HUES6 (cell line): ENCODE results near the gene SGTA.
"Not testable (repeated sequence)": the region's sequence is repeated elsewhere in the genome, so short reads cannot be mapped to it uniquely, and the experiment has no call there.

Experiments used
- H3K27ac ChIP-seq: 2 replicates; pipeline ENCODE4 v1.7.0; 2013; ENCODE audit warnings: low read depth, mild to moderate bottlenecking, low read length, inconsistent platforms
- H3K27me3 ChIP-seq: 2 replicates; pipeline ENCODE4 v1.6.1; 2013; ENCODE audit warnings: low read length; ENCODE audit not compliant: control insufficient read depth, insufficient read depth
- H3K36me3 ChIP-seq: 2 replicates; pipeline ENCODE4 v1.6.1; 2013; ENCODE audit warnings: low read length; ENCODE audit not compliant: control insufficient read depth, insufficient read depth
- H3K4me1 ChIP-seq: 2 replicates; pipeline ENCODE4 v1.6.1; 2013; ENCODE audit warnings: low read length; ENCODE audit not compliant: control insufficient read depth, insufficient read depth
- H3K4me3 ChIP-seq: 2 replicates; pipeline ENCODE4 v1.5.1; 2013; ENCODE audit warnings: low read depth, low read length
- H3K9ac ChIP-seq: one replicate; pipeline ENCODE4 v1.6.1; 2013; ENCODE audit warnings: mild to moderate bottlenecking, low read length
- H3K9me3 ChIP-seq: 2 replicates; pipeline ENCODE4 v1.6.1; 2013; ENCODE audit warnings: low read depth, low read length; ENCODE audit not compliant: control insufficient read depth, insufficient read depth

The SGTA gene

DNA sequence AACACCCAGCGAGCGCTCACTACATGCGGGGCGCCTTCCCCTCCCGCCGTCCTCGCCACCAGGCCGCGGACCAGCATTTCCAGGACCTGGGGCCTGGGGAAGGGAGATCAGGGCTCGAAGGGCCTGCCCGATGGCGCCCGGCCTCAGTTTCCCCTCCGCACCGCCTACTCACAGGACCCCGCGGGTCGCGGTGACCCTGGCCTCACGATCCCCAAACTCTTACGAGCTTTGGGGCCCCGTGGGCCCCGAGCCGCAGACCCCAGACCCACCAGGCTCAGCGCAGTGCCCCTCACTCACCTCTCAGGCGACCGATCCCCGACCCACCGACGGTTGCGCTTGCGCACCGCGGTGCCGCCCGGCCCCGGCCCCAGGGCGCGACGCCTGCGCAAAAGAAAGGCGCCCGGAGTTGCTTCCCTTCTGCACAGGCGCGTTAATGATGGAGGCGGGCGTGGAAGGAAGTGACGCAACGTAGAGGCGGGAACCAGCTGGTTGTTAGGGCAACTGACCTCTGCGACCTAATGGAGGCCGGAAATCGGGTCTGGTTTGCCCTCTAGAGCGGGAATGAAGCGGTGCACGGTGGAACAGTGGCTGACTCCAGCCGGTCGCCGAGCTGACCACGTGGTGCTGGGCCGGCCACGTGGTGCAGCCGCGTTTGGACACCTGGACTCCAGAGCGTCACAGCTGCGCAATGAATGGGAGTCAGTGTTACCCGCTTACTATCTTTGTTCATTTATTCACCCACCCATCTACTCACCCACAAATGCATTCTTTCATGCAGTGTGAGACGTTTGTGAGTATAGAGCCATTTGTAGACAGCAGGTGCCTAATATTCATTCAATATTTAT is at the start of gene SGTA:
Gene SGTA (minus strand): TSS at position 338 of the 845 bp plus-strand sequence. CDS start 14,205 bp downstream, outside the sequence.
- H3K9me3 ChIP-seq, result no peaks in the 10 kb centered on the region
- H3K4me1 ChIP-seq, result peaks cover 12% of the 10 kb centered on the region
- peaks cover 13% of the 10 kb centered on the region for H3K36me3 ChIP-seq
- H3K27me3 ChIP-seq, result no peaks in the 10 kb centered on the region
- peak within 1 kb of the TSS; percentile 93 for H3K9ac ChIP-seq
- H3K4me3 ChIP-seq, result peak within 1 kb of the TSS; percentile 89
- H3K27ac ChIP-seq, result peak within 1 kb of the TSS; percentile 76

DNA sequence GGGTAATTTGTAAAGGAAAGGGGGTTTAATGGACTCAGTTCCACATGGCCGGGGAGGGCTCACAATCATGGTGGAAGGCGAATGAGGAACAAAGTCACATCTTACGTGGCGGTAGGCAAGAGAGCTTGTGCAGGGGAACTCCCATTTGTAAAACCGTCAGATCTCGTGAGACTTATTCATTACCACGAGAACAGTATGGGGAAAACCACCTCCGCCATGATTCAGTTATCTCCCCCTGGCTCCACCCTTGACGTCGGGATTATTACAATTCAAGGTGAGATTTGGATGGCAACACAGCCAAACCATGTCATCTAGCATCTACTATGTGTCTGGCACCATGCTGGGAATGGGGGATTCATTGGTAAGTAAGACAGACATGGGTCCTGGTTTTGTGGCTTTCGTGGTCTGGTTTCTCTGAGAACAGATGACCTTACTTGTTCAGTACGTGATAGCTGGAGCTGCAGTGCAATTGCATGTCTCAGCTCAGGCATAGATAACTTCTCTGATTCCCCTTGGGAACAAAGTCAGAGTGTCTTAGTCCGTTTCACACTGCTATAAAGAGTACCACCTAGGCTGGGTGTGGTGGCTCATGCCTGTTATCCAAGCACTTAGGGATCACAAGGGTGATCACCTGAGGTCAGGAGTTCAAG is 44.9 kb upstream of the SGTA start:
- peaks cover 23% of the 10 kb centered on the region for H3K36me3 ChIP-seq
- no peaks in the 10 kb centered on the region for H3K4me1 ChIP-seq
- peaks cover 52% of the 10 kb centered on the region for H3K9me3 ChIP-seq
- H3K27me3 ChIP-seq, result no peaks in the 10 kb centered on the region
- no peak overlapping the region for H3K27ac ChIP-seq
- no peak overlapping the region for H3K4me3 ChIP-seq
- no peak overlapping the region for H3K9ac ChIP-seq

GRCh38 chr19:2827022-2827421 is 43.9 kb upstream of the SGTA start:
- no peak overlapping the region for H3K27ac ChIP-seq
- no peak overlapping the region for H3K9ac ChIP-seq
- no peak overlapping the region for H3K4me3 ChIP-seq
- no peaks in the 10 kb centered on the region for H3K4me1 ChIP-seq
- no peaks in the 10 kb centered on the region for H3K27me3 ChIP-seq
- peaks cover 16% of the 10 kb centered on the region; the same call in 1 of the 2 replicates for H3K36me3 ChIP-seq
- H3K9me3 ChIP-seq, result peaks cover 43% of the 10 kb centered on the region

DNA sequence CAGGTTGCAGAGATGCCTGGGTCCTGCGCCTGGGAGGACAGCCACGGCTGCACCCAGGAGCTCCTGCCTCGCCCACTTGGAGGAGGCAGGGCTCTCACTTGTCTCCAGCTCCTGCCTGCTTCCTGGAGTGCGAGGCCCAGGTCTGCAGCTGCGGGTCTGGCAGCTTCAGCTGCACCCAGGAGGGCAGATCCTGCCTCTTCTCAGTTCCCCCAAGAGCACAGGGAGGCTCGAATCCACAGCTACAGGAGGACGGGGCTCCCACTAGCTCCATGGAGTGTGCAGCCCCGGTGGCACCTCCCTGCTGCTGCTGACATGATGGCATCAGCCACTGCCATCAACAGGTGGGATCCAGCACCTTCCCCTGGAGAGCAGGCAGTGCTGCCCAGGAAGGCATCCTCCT is 41.1 kb upstream of the SGTA start:
- H3K4me1 ChIP-seq, result no peaks in the 10 kb centered on the region
- no peak overlapping the region for H3K4me3 ChIP-seq
- H3K27ac ChIP-seq, result no peak overlapping the region
- no peak overlapping the region for H3K9ac ChIP-seq
- peaks cover 27% of the 10 kb centered on the region for H3K9me3 ChIP-seq
- peaks cover 13% of the 10 kb centered on the region; the same call in 1 of the 2 replicates for H3K36me3 ChIP-seq
- no peaks in the 10 kb centered on the region for H3K27me3 ChIP-seq

- no peak overlapping the region for H3K9ac ChIP-seq
- peaks cover 13% of the 10 kb centered on the region; the same call in 1 of the 2 replicates for H3K36me3 ChIP-seq
- no peak overlapping the region for H3K27ac ChIP-seq
- H3K4me3 ChIP-seq, result no peak overlapping the region
- H3K9me3 ChIP-seq, result peaks cover 23% of the 10 kb centered on the region
- no peaks in the 10 kb centered on the region for H3K27me3 ChIP-seq
- no peaks in the 10 kb centered on the region for H3K4me1 ChIP-seq
Measured at GRCh38 chr19:2823646-2824045, 40.6 kb upstream of the SGTA start.

GRCh38 chr19:2822846-2823245 is 39.8 kb upstream of the SGTA start:
- Histone ChIP-seq H3K9ac (no peak overlapping the region), H3K9me3 (peaks cover 15% of the 10 kb centered on the region), H3K36me3 (peaks cover 10% of the 10 kb centered on the region; the same call in 1 of the 2 replicates), H3K27me3 (no peaks in the 10 kb centered on the region), H3K27ac (no peak overlapping the region), H3K4me1 (no peaks in the 10 kb centered on the region), H3K4me3 (no peak overlapping the region)

DNA sequence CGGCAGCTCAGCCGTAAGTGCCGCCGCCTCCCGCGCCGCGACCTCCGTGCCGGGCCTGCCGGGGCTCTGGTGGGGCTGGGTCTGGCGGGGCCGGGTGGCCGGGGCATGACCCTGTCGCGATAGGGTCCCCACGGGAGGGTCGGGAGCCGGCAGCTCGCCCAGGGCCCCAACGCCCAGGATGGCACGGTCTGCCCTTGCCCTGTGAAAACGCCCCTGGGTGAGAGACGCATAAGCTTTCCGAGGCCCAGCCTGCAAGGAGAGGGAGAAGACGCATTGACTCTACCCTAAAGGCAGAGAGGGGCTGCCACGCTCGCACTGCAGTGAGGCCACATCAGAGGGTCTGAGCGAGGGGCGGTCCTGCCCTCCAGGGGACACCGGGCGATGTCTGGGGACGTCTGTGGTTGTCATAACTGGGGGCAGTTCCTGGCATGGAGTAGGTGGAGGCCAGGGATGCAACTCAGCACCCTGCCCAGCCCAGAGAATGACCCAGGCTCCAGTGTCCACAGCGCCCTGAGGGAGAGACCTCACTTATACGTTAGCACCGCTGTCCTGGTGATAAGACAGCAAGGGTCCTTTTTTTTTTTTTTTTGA is 37.1 kb upstream of the SGTA start:
- Histone ChIP-seq H3K36me3 (peaks cover 7% of the 10 kb centered on the region; the same call in 1 of the 2 replicates), H3K27me3 (no peaks in the 10 kb centered on the region), H3K27ac (no peak overlapping the region)

GRCh38 chr19:2819540-2820111 is 36.6 kb upstream of the SGTA start, which contains the start of gene ZNF554:
Gene ZNF554 (plus strand): TSS chr19:2819868. CDS start chr19:2820072, 204 bp downstream.
- no peak within 1 kb of the TSS for H3K27ac ChIP-seq
- peaks cover 13% of the 10 kb centered on the region for H3K36me3 ChIP-seq
- peak within 1 kb of the TSS; percentile 74 for H3K4me3 ChIP-seq
- peak within 1 kb of the TSS; percentile 49 for H3K9ac ChIP-seq
- H3K9me3 ChIP-seq, result no peaks in the 10 kb centered on the region
- H3K27me3 ChIP-seq, result no peaks in the 10 kb centered on the region
- no peaks in the 10 kb centered on the region for H3K4me1 ChIP-seq

More for the DNA sequence above, 37.1 kb upstream of the SGTA start:
- H3K4me3 ChIP-seq, result peak overlapping the region; percentile 74
- no peaks in the 10 kb centered on the region for H3K9me3 ChIP-seq
- peak overlapping the region; percentile 49 for H3K9ac ChIP-seq
- no peaks in the 10 kb centered on the region for H3K4me1 ChIP-seq

DNA sequence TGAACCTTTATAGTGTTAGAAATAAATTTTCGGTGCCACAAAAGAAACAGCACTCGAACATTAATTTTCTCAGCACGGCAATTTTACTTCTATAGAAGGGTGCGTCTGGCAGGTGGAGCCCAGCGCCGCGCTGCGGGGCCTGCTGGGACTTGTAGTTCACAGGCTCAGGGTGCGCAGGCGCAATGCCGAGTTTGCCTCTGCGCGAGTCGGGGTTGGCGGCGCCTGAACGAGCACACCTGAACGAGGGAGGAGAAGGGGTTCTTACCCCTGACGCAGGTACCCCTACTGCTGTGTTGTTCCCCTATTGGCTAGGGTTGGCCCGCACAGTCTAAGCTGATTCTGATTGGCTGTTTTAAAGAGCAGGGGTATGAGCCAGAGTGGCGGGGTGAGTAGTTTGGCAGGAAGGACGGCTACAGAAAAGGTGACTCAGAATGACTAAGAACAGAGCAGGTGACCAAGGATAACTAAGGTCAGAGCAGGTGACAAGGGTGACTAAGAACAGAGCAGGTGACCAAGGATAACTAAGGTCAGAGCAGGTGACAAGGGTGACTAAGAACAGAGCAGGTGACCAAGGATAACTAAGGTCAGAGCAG is 34.3 kb upstream of the SGTA start:
- not testable (repeated sequence) for H3K4me3 ChIP-seq, H3K27me3 ChIP-seq, H3K9me3 ChIP-seq, H3K4me1 ChIP-seq, H3K27ac ChIP-seq, H3K9ac ChIP-seq
- peaks cover 31% of the 10 kb centered on the region for H3K36me3 ChIP-seq

- Histone ChIP-seq H3K4me3 (no peak overlapping the region), H3K27ac (no peak overlapping the region), H3K9ac (no peak overlapping the region), H3K27me3 (no peaks in the 10 kb centered on the region), H3K4me1 (no peaks in the 10 kb centered on the region), H3K9me3 (no peaks in the 10 kb centered on the region), H3K36me3 (peaks cover 38% of the 10 kb centered on the region)
Measured at GRCh38 chr19:2816641-2817040, 33.6 kb upstream of the SGTA start.
